Activated gamma-delta T cell (primary cell): ENCODE data around the gene GJD4.

Experiments
- DNase-seq: peaks from one replicate; lab custom pipeline; 2025; lab: John Stamatoyannopoulos, UW

GJD4 gene

GRCh38 chr10:35579116-35579515 is 26.0 kb upstream of the GJD4 start:
- DNase-seq = no peak

- no peak for DNase-seq
Observed at GRCh38 chr10:35579726-35580422, 25.3 kb upstream of the GJD4 start.

- no peak for DNase-seq
Observed at GRCh38 chr10:35580423-35580770, 24.7 kb upstream of the GJD4 start.

- no peak for DNase-seq
Observed at GRCh38 chr10:35581655-35582054, 23.5 kb upstream of the GJD4 start.

GRCh38 chr10:35584946-35585345 is 20.2 kb upstream of the GJD4 start:
- no peak for DNase-seq

GRCh38 chr10:35585356-35585755 is 19.8 kb upstream of the GJD4 start:
- no peak for DNase-seq

- DNase-seq = no peak
Observed at GRCh38 chr10:35585903-35586535, 19.1 kb upstream of the GJD4 start.

GRCh38 chr10:35588836-35589235 is 16.3 kb upstream of the GJD4 start:
- DNase-seq = no peak

GRCh38 chr10:35592441-35592840 is 12.7 kb upstream of the GJD4 start:
- DNase-seq = no peak

GRCh38 chr10:35594115-35595079 is 10.7 kb upstream of the GJD4 start:
- no peak for DNase-seq

GRCh38 chr10:35595106-35595505 is 10.0 kb upstream of the GJD4 start:
- DNase-seq = no peak

- DNase-seq = no peak
Observed at GRCh38 chr10:35598379-35598778, 6.8 kb upstream of the GJD4 start.

GRCh38 chr10:35600193-35600592 is 4.9 kb upstream of the GJD4 start:
- no peak for DNase-seq

- DNase-seq = no peak
Observed at GRCh38 chr10:35606430-35606829, 1.3 kb downstream of the GJD4 start.

GRCh38 chr10:35607475-35608327 is 2.6 kb downstream of the GJD4 start:
- DNase-seq = peak; percentile 15

- no peak for DNase-seq
Observed at GRCh38 chr10:35608328-35608672, 3.2 kb downstream of the GJD4 start.

- no peak for DNase-seq
Observed at GRCh38 chr10:35611750-35612149, 6.6 kb downstream of the GJD4 start.

GRCh38 chr10:35612385-35613106 is 7.4 kb downstream of the GJD4 start:
- DNase-seq = no peak

- DNase-seq = no peak
Observed at GRCh38 chr10:35613107-35613440, 7.9 kb downstream of the GJD4 start.

- DNase-seq = no peak
Observed at GRCh38 chr10:35613597-35614226, 8.6 kb downstream of the GJD4 start.

GRCh38 chr10:35614312-35614711 is 9.2 kb downstream of the GJD4 start:
- no peak for DNase-seq
